MCF 10A (cell line): ENCODE data around the gene FGF23. TPM values are rescaled to one million over a fixed set of nuclear protein-coding genes. Genes with fewer than 3 reads are reported as not detected.

Experiments
- BruUV-seq: library from RNA; stranded (reverse); fragments of 400-500 nt; replicated peaks from 2 replicates; lab custom pipeline; 2021; lab: Mats Ljungman, UMichigan
- CTCF ChIA-PET: fragments of 300-600 bp; sonication (Branson Sonifier 250); formaldehyde crosslinking; extraction: SDS; loops from one replicate; lab custom pipeline; 2021; ENCODE audit warnings: antibody characterized with exemption, inconsistent platforms; lab: Yijun Ruan, JAX
- POLR2A ChIA-PET: fragments of 300-600, 350-650 bp; sonication (Branson Sonifier 250); formaldehyde crosslinking; extraction: SDS; loops from one replicate; lab custom pipeline; 2020; ENCODE audit warnings: antibody characterized with exemption, inconsistent platforms; lab: Yijun Ruan, JAX
- DNase-seq: peaks from one replicate; pipeline ENCODE4 v3.0.0-alpha.2; 2018; ENCODE audit not compliant: unreplicated experiment
- H3K27ac Mint-ChIP-seq: one replicate; pipeline ENCODE4 v1.8.0; 2022; ENCODE audit warnings: mild to moderate bottlenecking, low read depth, mixed read lengths; ENCODE audit not compliant: unreplicated experiment
- H3K27me3 Mint-ChIP-seq: one replicate; pipeline ENCODE4 v1.8.0; 2022; ENCODE audit warnings: mixed read lengths; ENCODE audit not compliant: insufficient read depth, unreplicated experiment
- H3K36me3 Mint-ChIP-seq: one replicate; pipeline ENCODE4 v1.8.0; 2022; ENCODE audit warnings: mild to moderate bottlenecking, moderate library complexity, mixed read lengths; ENCODE audit not compliant: insufficient read depth, unreplicated experiment
- H3K4me1 Mint-ChIP-seq: one replicate; pipeline ENCODE4 v1.8.0; 2022; ENCODE audit warnings: mixed read lengths; ENCODE audit not compliant: insufficient read depth, unreplicated experiment
- H3K4me3 Mint-ChIP-seq: one replicate; pipeline ENCODE4 v1.8.0; 2022; ENCODE audit warnings: mild to moderate bottlenecking, moderate library complexity, mixed read lengths; ENCODE audit not compliant: unreplicated experiment
- H3K9me3 Mint-ChIP-seq: one replicate; pipeline ENCODE4 v1.8.0; 2022; ENCODE audit warnings: mixed read lengths; ENCODE audit not compliant: unreplicated experiment
- intact Hi-C: fragments of 100-400 bp; cut with micrococcal nuclease; formaldehyde crosslinking; loops from 2 replicates; pipeline ENCODE4 v1.14.1; 2022
- total RNA-seq: library from RNA; stranded (reverse); gene quantifications from 2 replicates; pipeline ENCODE4 v1.2.3, GENCODE V29; 2022
- TF ChIP-seq, protein P1 (sequence below): fragments of 200-600 bp; IDR thresholded peaks from one replicate; pipeline ENCODE4 v1.8.0; 2022; ENCODE audit warnings: antibody characterized with exemption, mild to moderate bottlenecking; ENCODE audit not compliant: unreplicated experiment

The FGF23 gene
- total RNA-seq, 1 experiment from 2014 or later: not detected

GRCh38 chr12:4395818-4396217 lies 16.3 kb upstream of the FGF23 start:
- Mint-ChIP-seq H3K27me3 (peaks cover 47% of the 10 kb centered on the region), H3K4me3 (no peak overlapping the region), H3K9me3 (peaks cover 7% of the 10 kb centered on the region), H3K4me1 (no peaks in the 10 kb centered on the region), H3K27ac (no peak overlapping the region), H3K36me3 (no peaks in the 10 kb centered on the region)
- BruUV-seq: no TSS peak
- DNase-seq: no peak
- ChIA-PET POLR2A (no interaction called here), CTCF (interaction anchor here (0.9 kb wide), 1 partner anchor 129 kb away, joined by 6 read pairs; no protein-coding TSS in a partner anchor)
- intact Hi-C loops: no loop called here
- TF ChIP-seq, protein P1, sequence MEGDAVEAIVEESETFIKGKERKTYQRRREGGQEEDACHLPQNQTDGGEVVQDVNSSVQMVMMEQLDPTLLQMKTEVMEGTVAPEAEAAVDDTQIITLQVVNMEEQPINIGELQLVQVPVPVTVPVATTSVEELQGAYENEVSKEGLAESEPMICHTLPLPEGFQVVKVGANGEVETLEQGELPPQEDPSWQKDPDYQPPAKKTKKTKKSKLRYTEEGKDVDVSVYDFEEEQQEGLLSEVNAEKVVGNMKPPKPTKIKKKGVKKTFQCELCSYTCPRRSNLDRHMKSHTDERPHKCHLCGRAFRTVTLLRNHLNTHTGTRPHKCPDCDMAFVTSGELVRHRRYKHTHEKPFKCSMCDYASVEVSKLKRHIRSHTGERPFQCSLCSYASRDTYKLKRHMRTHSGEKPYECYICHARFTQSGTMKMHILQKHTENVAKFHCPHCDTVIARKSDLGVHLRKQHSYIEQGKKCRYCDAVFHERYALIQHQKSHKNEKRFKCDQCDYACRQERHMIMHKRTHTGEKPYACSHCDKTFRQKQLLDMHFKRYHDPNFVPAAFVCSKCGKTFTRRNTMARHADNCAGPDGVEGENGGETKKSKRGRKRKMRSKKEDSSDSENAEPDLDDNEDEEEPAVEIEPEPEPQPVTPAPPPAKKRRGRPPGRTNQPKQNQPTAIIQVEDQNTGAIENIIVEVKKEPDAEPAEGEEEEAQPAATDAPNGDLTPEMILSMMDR: no peak

- DNase-seq: no peak
- intact Hi-C loops: no loop called here
- H3K4me1 Mint-ChIP-seq: no peaks in the 10 kb centered on the region
- peaks cover 40% of the 10 kb centered on the region for H3K27me3 Mint-ChIP-seq
- ChIA-PET CTCF (interaction anchor here (0.7 kb wide), 1 partner anchor 14 kb away, joined by 4 read pairs; the partner anchor contains the start of gene FGF23), POLR2A (no interaction called here)
- TF ChIP-seq, protein P1: no peak
- BruUV-seq: no TSS peak
- H3K4me3 Mint-ChIP-seq: no peak overlapping the region
- H3K27ac Mint-ChIP-seq: no peak overlapping the region
- peaks cover 7% of the 10 kb centered on the region for H3K9me3 Mint-ChIP-seq
- H3K36me3 Mint-ChIP-seq: no peaks in the 10 kb centered on the region
Observed at GRCh38 chr12:4393211-4393610, 13.7 kb upstream of the FGF23 start.

GRCh38 chr12:4392223-4392742 lies 12.8 kb upstream of the FGF23 start:
- peaks cover 7% of the 10 kb centered on the region for H3K9me3 Mint-ChIP-seq
- POLR2A ChIA-PET: interaction anchor here (0.5 kb wide), 1 partner anchor 425 kb away, joined by 4 read pairs; no protein-coding TSS in a partner anchor
- H3K27me3 Mint-ChIP-seq: peaks cover 41% of the 10 kb centered on the region
- no peak overlapping the region for H3K27ac Mint-ChIP-seq
- TF ChIP-seq, protein P1: no peak
- CTCF ChIA-PET: no interaction called here
- intact Hi-C loops: no loop called here
- no peaks in the 10 kb centered on the region for H3K36me3 Mint-ChIP-seq
- DNase-seq: no peak
- no peaks in the 10 kb centered on the region for H3K4me1 Mint-ChIP-seq
- H3K4me3 Mint-ChIP-seq: no peak overlapping the region
- BruUV-seq: no TSS peak

DNA sequence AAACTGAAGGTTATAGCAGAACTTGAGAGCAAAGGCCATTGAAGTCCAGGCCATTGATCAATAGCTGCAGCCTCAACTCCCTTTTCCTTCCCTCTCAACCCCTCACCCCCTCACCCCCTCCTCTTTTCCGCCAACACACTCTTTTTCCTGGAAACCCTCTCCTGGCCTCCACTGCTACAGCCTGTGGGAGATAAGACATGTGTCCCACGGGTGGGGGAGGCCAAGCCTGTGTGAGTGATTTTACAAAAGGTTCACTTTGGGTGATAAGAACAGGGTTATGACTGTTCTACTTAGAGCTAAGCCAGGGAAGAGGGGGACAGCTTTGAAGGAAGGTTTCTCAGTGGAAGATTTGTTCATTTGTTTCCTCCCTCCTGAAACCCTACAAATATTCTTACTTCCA lies 9.2 kb upstream of the FGF23 start:
- BruUV-seq: no TSS peak
- TF ChIP-seq, protein P1: no peak
- H3K36me3 Mint-ChIP-seq: no peaks in the 10 kb centered on the region
- ChIA-PET CTCF (interaction anchor here (0.5 to 0.9 kb wide), 3 partner anchors 28 to 136 kb away, joined by 3 read pairs; no protein-coding TSS in a partner anchor), POLR2A (interaction anchor here (0.7 kb wide), 1 partner anchor 35 kb away, joined by 3 read pairs; no protein-coding TSS in a partner anchor)
- DNase-seq: no peak
- intact Hi-C loops: no loop called here
- no peaks in the 10 kb centered on the region for H3K4me1 Mint-ChIP-seq
- peaks cover 29% of the 10 kb centered on the region for H3K27me3 Mint-ChIP-seq
- H3K4me3 Mint-ChIP-seq: no peak overlapping the region
- no peaks in the 10 kb centered on the region for H3K9me3 Mint-ChIP-seq
- H3K27ac Mint-ChIP-seq: no peak overlapping the region
